ENCODE data around the gene ELL2.

Gene ELL2

DNA sequence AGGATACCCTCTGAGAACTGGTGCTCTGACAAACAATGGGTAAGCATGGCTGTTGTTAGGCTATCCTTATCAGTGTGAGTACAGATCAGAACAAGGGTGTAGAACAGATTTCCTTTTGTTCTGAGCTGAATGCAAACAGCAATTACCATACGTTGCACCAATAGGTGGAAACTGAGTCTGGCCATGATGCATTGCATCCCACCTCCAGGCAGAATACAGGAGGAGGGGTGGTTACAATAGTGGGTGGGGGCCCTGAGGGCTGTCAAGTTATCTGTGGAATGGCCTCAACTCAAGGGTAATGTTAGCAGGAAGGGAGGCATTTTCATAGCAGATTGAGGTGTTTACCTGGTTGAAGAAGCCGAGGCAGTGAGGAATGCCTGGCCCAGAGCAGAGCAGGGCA is 84.9 kb downstream of the ELL2 start:
- TF ChIP-seq RARB (CRISPR knock-in tag; IDR thresholded peaks at IDR 0.05) (no peak), ZFP3 (CRISPR knock-in tag; IDR thresholded peaks at IDR 0.05) (no peak), ZNF8 (CRISPR knock-in tag; IDR thresholded peaks at IDR 0.05) (no peak)
- ATAC-seq: no peak

DNA sequence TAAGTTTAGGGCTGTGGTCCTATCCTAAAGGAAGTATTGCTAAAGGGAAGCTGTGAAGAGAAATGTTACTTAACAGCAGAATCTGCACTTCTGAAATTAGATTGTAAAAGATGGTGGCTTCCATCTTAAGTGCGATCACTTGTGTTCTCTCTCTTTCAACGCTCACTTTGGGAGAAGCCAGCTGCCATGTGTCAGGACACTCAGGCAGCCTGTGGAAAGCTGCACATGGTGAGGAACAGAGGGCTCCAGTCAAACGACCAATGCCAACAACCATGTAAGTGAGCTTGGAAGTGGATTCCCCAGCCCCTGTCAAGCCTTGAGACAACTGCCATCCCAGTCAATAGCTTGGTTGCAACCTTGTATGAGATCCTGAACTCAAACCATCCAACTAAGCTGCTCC is 87.4 kb downstream of the ELL2 start:
- no peak for ATAC-seq
- TF ChIP-seq ZC3H10 (CRISPR knock-in tag; IDR thresholded peaks at IDR 0.05): no peak
- no peak for TF ChIP-seq TCF4 (CRISPR knock-in tag; IDR thresholded peaks at IDR 0.05; ENCODE audit: borderline replicate concordance)
- TF ChIP-seq TOX (CRISPR knock-in tag; IDR thresholded peaks at IDR 0.05; ENCODE audit: borderline replicate concordance): no peak
- no peak for TF ChIP-seq TSHZ2 (CRISPR knock-in tag; IDR thresholded peaks at IDR 0.05)
- TF ChIP-seq, protein P1, sequence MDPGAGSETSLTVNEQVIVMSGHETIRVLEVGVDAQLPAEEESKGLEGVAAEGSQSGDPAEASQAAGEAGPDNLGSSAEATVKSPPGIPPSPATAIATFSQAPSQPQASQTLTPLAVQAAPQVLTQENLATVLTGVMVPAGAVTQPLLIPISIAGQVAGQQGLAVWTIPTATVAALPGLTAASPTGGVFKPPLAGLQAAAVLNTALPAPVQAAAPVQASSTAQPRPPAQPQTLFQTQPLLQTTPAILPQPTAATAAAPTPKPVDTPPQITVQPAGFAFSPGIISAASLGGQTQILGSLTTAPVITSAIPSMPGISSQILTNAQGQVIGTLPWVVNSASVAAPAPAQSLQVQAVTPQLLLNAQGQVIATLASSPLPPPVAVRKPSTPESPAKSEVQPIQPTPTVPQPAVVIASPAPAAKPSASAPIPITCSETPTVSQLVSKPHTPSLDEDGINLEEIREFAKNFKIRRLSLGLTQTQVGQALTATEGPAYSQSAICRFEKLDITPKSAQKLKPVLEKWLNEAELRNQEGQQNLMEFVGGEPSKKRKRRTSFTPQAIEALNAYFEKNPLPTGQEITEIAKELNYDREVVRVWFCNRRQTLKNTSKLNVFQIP (CRISPR knock-in tag; IDR thresholded peaks at IDR 0.05; ENCODE audit: borderline replicate concordance, low read depth): no peak
- TF ChIP-seq CREB5 (CRISPR knock-in tag; IDR thresholded peaks at IDR 0.05; ENCODE audit: low read depth): no peak
- TF ChIP-seq OSR1 (CRISPR knock-in tag; IDR thresholded peaks at IDR 0.05): no peak
- TF ChIP-seq BACH2 (CRISPR knock-in tag; IDR thresholded peaks at IDR 0.05; ENCODE audit: borderline replicate concordance): no peak

DNA sequence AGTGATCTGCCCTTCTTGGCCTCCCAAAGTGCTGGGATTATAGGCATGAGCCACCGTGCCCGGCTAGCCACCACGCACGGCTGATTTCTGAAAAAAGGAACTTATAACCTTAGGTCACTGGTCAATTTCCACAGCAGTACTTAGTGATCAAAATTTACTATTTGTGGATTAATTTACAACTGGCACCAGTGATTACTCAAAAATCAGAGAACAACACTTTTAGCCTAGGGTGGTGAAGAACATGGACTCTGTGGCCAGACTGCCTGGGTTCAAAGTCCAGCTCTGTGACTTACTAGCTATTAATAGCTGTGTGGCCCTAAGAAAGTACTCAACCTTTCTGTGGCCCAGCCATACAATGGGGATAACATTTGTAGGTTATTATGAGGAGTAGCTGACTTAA is 88.3 kb downstream of the ELL2 start:
- no peak for TF ChIP-seq BACH2 (CRISPR knock-in tag; IDR thresholded peaks at IDR 0.05; ENCODE audit: borderline replicate concordance)
- no peak for TF ChIP-seq SNAI2 (CRISPR knock-in tag; IDR thresholded peaks at IDR 0.05)
- TF ChIP-seq ESRRG (CRISPR knock-in tag; IDR thresholded peaks at IDR 0.05): no peak
- TF ChIP-seq, protein P2, sequence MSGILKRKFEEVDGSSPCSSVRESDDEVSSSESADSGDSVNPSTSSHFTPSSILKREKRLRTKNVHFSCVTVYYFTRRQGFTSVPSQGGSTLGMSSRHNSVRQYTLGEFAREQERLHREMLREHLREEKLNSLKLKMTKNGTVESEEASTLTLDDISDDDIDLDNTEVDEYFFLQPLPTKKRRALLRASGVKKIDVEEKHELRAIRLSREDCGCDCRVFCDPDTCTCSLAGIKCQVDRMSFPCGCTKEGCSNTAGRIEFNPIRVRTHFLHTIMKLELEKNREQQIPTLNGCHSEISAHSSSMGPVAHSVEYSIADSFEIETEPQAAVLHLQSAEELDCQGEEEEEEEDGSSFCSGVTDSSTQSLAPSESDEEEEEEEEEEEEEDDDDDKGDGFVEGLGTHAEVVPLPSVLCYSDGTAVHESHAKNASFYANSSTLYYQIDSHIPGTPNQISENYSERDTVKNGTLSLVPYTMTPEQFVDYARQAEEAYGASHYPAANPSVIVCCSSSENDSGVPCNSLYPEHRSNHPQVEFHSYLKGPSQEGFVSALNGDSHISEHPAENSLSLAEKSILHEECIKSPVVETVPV (CRISPR knock-in tag; IDR thresholded peaks at IDR 0.05): no peak
- TF ChIP-seq RARB (CRISPR knock-in tag; IDR thresholded peaks at IDR 0.05): no peak
- TF ChIP-seq PPARA (CRISPR knock-in tag; IDR thresholded peaks at IDR 0.05; ENCODE audit: borderline replicate concordance): no peak
- no peak for ATAC-seq

GRCh38 chr5:95872346-95873268 is 89.0 kb downstream of the ELL2 start:
- TF ChIP-seq TOX (CRISPR knock-in tag; IDR thresholded peaks at IDR 0.05; ENCODE audit: borderline replicate concordance) (no peak), ZFP3 (CRISPR knock-in tag; IDR thresholded peaks at IDR 0.05) (no peak), CSDC2 (CRISPR knock-in tag; IDR thresholded peaks at IDR 0.05) (no peak), BACH2 (CRISPR knock-in tag; IDR thresholded peaks at IDR 0.05; ENCODE audit: borderline replicate concordance) (no peak), TSHZ2 (CRISPR knock-in tag; IDR thresholded peaks at IDR 0.05) (no peak), ISL1 (CRISPR knock-in tag; IDR thresholded peaks at IDR 0.05) (no peak), ZFP30 (CRISPR knock-in tag; IDR thresholded peaks at IDR 0.05) (no peak), ARNTL (CRISPR knock-in tag; IDR thresholded peaks at IDR 0.05; ENCODE audit: borderline replicate concordance, low read depth) (no peak), RARB (CRISPR knock-in tag; IDR thresholded peaks at IDR 0.05) (no peak), GLIS3 (CRISPR knock-in tag; IDR thresholded peaks at IDR 0.05) (no peak), PPARA (CRISPR knock-in tag; IDR thresholded peaks at IDR 0.05; ENCODE audit: borderline replicate concordance) (no peak), ZNF565 (CRISPR knock-in tag; conservative IDR thresholded peaks at IDR 0.05; ENCODE audit: low read depth) (no peak)
- no peak for ATAC-seq
